Breast epithelium (tissue), 4 donors: ENCODE data around the gene FHOD3. TPM values are rescaled to one million over a fixed set of nuclear protein-coding genes. Genes with fewer than 3 reads are reported as not detected.

ENCODE experiments used
- DNase-seq, 2 donors: peaks; one replicate each; pipeline ENCODE4 v3.0.0-alpha.2; 2019; ENCODE audit warnings: low spot score in 2 of 2
- H3K27ac ChIP-seq, 2 donors: fragments of 200-600 bp; sonication (generic) in 1 of 2; one replicate each; pipeline ENCODE4 v1.5.1; 2016 to 2019; ENCODE audit warnings: mild to moderate bottlenecking in 1 of 2
- H3K27me3 ChIP-seq, 2 donors: fragments of 200-600 bp; sonication (generic) in 1 of 2; one replicate each; pipeline versions ENCODE4 v1.5.1 to v1.6.0; 2017 to 2019; ENCODE audit warnings: control low read depth in 1 of 2, mild to moderate bottlenecking in 1 of 2
- H3K36me3 ChIP-seq: fragments of 200-600 bp; one replicate; pipeline ENCODE4 v1.5.1; 2019
- H3K4me1 ChIP-seq, 2 donors: fragments of 200-600 bp; sonication (generic); one replicate each; pipeline ENCODE4 v1.5.1; 2016 to 2019; ENCODE audit warnings: control low read depth in 1 of 2
- H3K4me3 ChIP-seq, 3 donors: fragments of 200-600 bp; sonication (generic); 1 replicate in 2 of 3; 2 replicates in 1 of 3; pipeline ENCODE4 v1.5.1; 2016 to 2019; ENCODE audit warnings: mild to moderate bottlenecking in 3 of 3, moderate library complexity in 2 of 3
- H3K9me3 ChIP-seq, 2 donors: fragments of 200-600 bp; sonication (generic) in 1 of 2; one replicate each; pipeline ENCODE4 v1.5.1; 2016 to 2019; ENCODE audit warnings: control low read depth in 1 of 2
- CTCF ChIP-seq, 3 donors: fragments of 450-650 bp; IDR thresholded peaks; one replicate each; pipeline ENCODE4 v1.5.1; 2016 to 2017; ENCODE audit warnings: antibody characterized with exemption in 3 of 3, mild to moderate bottlenecking in 3 of 3, moderate library complexity in 3 of 3
- POLR2A ChIP-seq: fragments of 450-650 bp; IDR thresholded peaks from one replicate; pipeline ENCODE4 v1.6.1; 2016; ENCODE audit warnings: antibody characterized with exemption, mild to moderate bottlenecking, moderate library complexity
- POLR2AphosphoS5 ChIP-seq, 3 donors: sonication (generic); formaldehyde crosslinking; IDR thresholded peaks; one replicate each; pipeline ENCODE4 v1.6.1; 2017; ENCODE audit warnings: antibody characterized with exemption in 3 of 3
- intact Hi-C: fragments of 100-400 bp; cut with DNase I; formaldehyde crosslinking; loops from one replicate; pipeline ENCODE4 v1.15.1; 2023; ENCODE audit warnings: low total_unique reads
- total RNA-seq, 3 donors: library from RNA; depleted of rRNA; stranded (reverse); fragments of >200 nt; gene quantifications; one replicate each; pipeline ENCODE4 v1.1.0, GENCODE V29; 2016

FHOD3 gene
- total RNA-seq, 3 donors from 2014 or later, result 1.9 to 13.1 (median 13.0) TPM

GRCh38 chr18:36653870-36654269 lies 356.4 kb downstream of the FHOD3 start:
- DNase-seq, result no peak
- no peaks in the 10 kb centered on the region for H3K36me3 ChIP-seq
- TF ChIP-seq CTCF (IDR thresholded peaks at IDR 0.05) (no peak), POLR2AphosphoS5 (IDR thresholded peaks at IDR 0.05) (no peak), POLR2A (no peak)
- H3K27ac ChIP-seq, result no peak overlapping the region
- intact Hi-C loops, result no loop called here
- H3K4me3 ChIP-seq, result no peak overlapping the region
- no peaks in the 10 kb centered on the region for H3K27me3 ChIP-seq
- H3K4me1 ChIP-seq, result no peaks in the 10 kb centered on the region
- no peaks in the 10 kb centered on the region for H3K9me3 ChIP-seq

- Histone ChIP-seq H3K27me3 (no peaks in the 10 kb centered on the region), H3K27ac (no peak overlapping the region), H3K4me1 (no peaks in the 10 kb centered on the region), H3K36me3 (no peaks in the 10 kb centered on the region), H3K4me3 (no peak overlapping the region), H3K9me3 (no peaks in the 10 kb centered on the region)
- intact Hi-C loops, result no loop called here
- no peak for DNase-seq
- TF ChIP-seq POLR2A, result no peak
- no peak for TF ChIP-seq POLR2AphosphoS5 (IDR thresholded peaks at IDR 0.05)
- TF ChIP-seq CTCF (IDR thresholded peaks at IDR 0.05), result no peak
These were observed 357.6 kb downstream of the FHOD3 start for GRCh38 chr18:36655074-36655473.

GRCh38 chr18:36655930-36656329 lies 358.4 kb downstream of the FHOD3 start:
- Histone ChIP-seq H3K36me3 (no peaks in the 10 kb centered on the region), H3K9me3 (no peaks in the 10 kb centered on the region), H3K27ac (no peak overlapping the region), H3K4me3 (no peak overlapping the region), H3K4me1 (no peaks in the 10 kb centered on the region), H3K27me3 (no peaks in the 10 kb centered on the region)
- no peak for DNase-seq
- intact Hi-C loops, result no loop called here
- TF ChIP-seq POLR2AphosphoS5 (IDR thresholded peaks at IDR 0.05), result no peak
- TF ChIP-seq POLR2A, result no peak
- no peak for TF ChIP-seq CTCF (IDR thresholded peaks at IDR 0.05)

GRCh38 chr18:36658611-36659010 lies 361.1 kb downstream of the FHOD3 start:
- H3K4me3 ChIP-seq, result no peak overlapping the region
- H3K9me3 ChIP-seq, result no peaks in the 10 kb centered on the region
- no peaks in the 10 kb centered on the region for H3K27me3 ChIP-seq
- H3K36me3 ChIP-seq, result no peaks in the 10 kb centered on the region
- DNase-seq, result no peak
- no peaks in the 10 kb centered on the region for H3K4me1 ChIP-seq
- TF ChIP-seq POLR2AphosphoS5 (IDR thresholded peaks at IDR 0.05) (no peak), CTCF (IDR thresholded peaks at IDR 0.05) (no peak), POLR2A (no peak)
- H3K27ac ChIP-seq, result no peak overlapping the region
- intact Hi-C loops, result no loop called here

GRCh38 chr18:36660311-36660710 lies 362.8 kb downstream of the FHOD3 start:
- H3K36me3 ChIP-seq, result no peaks in the 10 kb centered on the region
- H3K9me3 ChIP-seq, result no peaks in the 10 kb centered on the region
- no peaks in the 10 kb centered on the region for H3K27me3 ChIP-seq
- no peak for DNase-seq
- intact Hi-C loops, result no loop called here
- TF ChIP-seq CTCF (IDR thresholded peaks at IDR 0.05) (no peak), POLR2AphosphoS5 (IDR thresholded peaks at IDR 0.05) (no peak), POLR2A (no peak)
- no peak overlapping the region for H3K4me3 ChIP-seq
- no peaks in the 10 kb centered on the region for H3K4me1 ChIP-seq
- no peak overlapping the region for H3K27ac ChIP-seq
